HepG2 (cell line): ENCODE data around the gene PRPF18.

ENCODE experiments used
- BRCA1 ChIP-seq: sonication (generic); formaldehyde crosslinking; IDR thresholded peaks from 2 replicates; pipeline ENCODE4 v1.4.0; 2020; ENCODE audit warnings: missing genetic modification reagents
- FLYWCH1 ChIP-seq: sonication (generic); formaldehyde crosslinking; IDR thresholded peaks from 2 replicates; pipeline ENCODE4 v1.8.1; 2023; ENCODE audit warnings: mild to moderate bottlenecking, missing genetic modification reagents
- HNRNPLL ChIP-seq: fragments of 200-400 bp; formaldehyde crosslinking; IDR thresholded peaks from 2 replicates; pipeline ENCODE4 v1.6.1; 2017; ENCODE audit warnings: mild to moderate bottlenecking, low read depth, low read length; ENCODE audit not compliant: poor library complexity, severe bottlenecking
- NFRKB ChIP-seq: fragments of 450-650 bp; IDR thresholded peaks from 2 replicates; pipeline ENCODE4 v1.6.1; 2017
- SIN3A ChIP-seq: IDR thresholded peaks from 2 replicates; pipeline ENCODE4 v1.6.1; 2011; ENCODE audit warnings: low read depth, mild to moderate bottlenecking, control low read depth, low read length, borderline replicate concordance
- SP2 ChIP-seq: sonication (generic); formaldehyde crosslinking; IDR thresholded peaks from 2 replicates; pipeline ENCODE4 v1.5.1; 2020; ENCODE audit warnings: mild to moderate bottlenecking, missing genetic modification reagents
- ZBTB40 ChIP-seq, 2 experiments: fragments of 450-650 bp in 1 of 2; sonication (generic) in 1 of 2; formaldehyde crosslinking in 1 of 2; IDR thresholded peaks; 2 replicates each; pipeline versions ENCODE4 v1.6.1 to v1.8.0; 2016 to 2022; ENCODE audit warnings: antibody characterized with exemption in 1 of 2, mild to moderate bottlenecking in 1 of 2, missing genetic modification reagents in 1 of 2
- ZFX ChIP-seq: sonication (generic); formaldehyde crosslinking; IDR thresholded peaks from 2 replicates; pipeline ENCODE4 v1.4.0; 2020; ENCODE audit warnings: mild to moderate bottlenecking, low read depth, missing genetic modification reagents, moderate library complexity
- ZNF224 ChIP-seq: sonication (generic); formaldehyde crosslinking; IDR thresholded peaks from 2 replicates; pipeline ENCODE4 v1.5.0; 2020; ENCODE audit warnings: mild to moderate bottlenecking, missing genetic modification reagents
- ZNF773 ChIP-seq: sonication (generic); formaldehyde crosslinking; IDR thresholded peaks from 2 replicates; pipeline ENCODE4 v1.4.0; 2020; ENCODE audit warnings: missing genetic modification reagents, borderline replicate concordance
- ZSCAN21 ChIP-seq: sonication (generic); formaldehyde crosslinking; IDR thresholded peaks from 2 replicates; pipeline ENCODE4 v1.8.0; 2022; ENCODE audit warnings: mild to moderate bottlenecking, missing genetic modification reagents, moderate library complexity, borderline replicate concordance
- TF ChIP-seq, protein P1 (sequence below): sonication (generic); formaldehyde crosslinking; IDR thresholded peaks from 2 replicates; pipeline ENCODE4 v1.4.0; 2020; ENCODE audit warnings: missing genetic modification reagents
- TF ChIP-seq, protein P2 (sequence below): sonication (generic); formaldehyde crosslinking; IDR thresholded peaks from 2 replicates; pipeline ENCODE4 v1.5.1; 2020; ENCODE audit warnings: mild to moderate bottlenecking, missing genetic modification reagents, borderline replicate concordance

- TF ChIP-seq NFRKB (no peak), HNRNPLL (no peak), SP2 (no peak), ZBTB40 (IDR thresholded peaks at IDR 0.05) (no peak), ZBTB40 (CRISPR knock-in tag; IDR thresholded peaks at IDR 0.05) (no peak), BRCA1 (CRISPR knock-in tag) (no peak), ZNF773 (CRISPR knock-in tag) (no peak), ZFX (CRISPR knock-in tag) (no peak), FLYWCH1 (CRISPR knock-in tag) (no peak), SIN3A (no peak), ZNF224 (CRISPR knock-in tag) (no peak), ZSCAN21 (CRISPR knock-in tag) (no peak)
- TF ChIP-seq, protein P1, sequence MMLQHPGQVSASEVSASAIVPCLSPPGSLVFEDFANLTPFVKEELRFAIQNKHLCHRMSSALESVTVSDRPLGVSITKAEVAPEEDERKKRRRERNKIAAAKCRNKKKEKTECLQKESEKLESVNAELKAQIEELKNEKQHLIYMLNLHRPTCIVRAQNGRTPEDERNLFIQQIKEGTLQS (CRISPR knock-in tag) = no peak
- TF ChIP-seq, protein P2, sequence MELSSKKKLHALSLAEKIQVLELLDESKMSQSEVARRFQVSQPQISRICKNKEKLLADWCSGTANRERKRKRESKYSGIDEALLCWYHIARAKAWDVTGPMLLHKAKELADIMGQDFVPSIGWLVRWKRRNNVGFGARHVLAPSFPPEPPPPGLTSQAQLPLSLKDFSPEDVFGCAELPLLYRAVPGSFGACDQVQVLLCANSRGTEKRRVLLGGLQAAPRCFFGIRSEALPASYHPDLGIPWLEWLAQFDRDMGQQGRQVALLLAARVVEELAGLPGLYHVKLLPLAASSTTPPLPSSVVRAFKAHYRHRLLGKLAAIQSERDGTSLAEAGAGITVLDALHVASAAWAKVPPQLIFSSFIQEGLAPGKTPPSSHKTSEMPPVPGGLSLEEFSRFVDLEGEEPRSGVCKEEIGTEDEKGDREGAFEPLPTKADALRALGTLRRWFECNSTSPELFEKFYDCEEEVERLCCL (CRISPR knock-in tag) = no peak
Observed at GRCh38 chr10:13563481-13564445, 23.0 kb upstream of the PRPF18 start.
